Activated effector memory CD4-positive, alpha-beta T cell treated with Interleukin-2 at 50 U/mL for 16 hours (primary cell): Measurements from ENCODE around the gene SYCP2.
A peak's percentile ranks its signal among the peaks of the same experiment; 100 is the strongest.
"Not testable (repeated sequence)": the region's sequence is repeated elsewhere in the genome, so short reads cannot be mapped to it uniquely, and the experiment has no call there.

Experiments
- DNase-seq: peaks from one replicate; pipeline ENCODE4 v3.0.0-alpha.2; 2020

Gene SYCP2, protein sequence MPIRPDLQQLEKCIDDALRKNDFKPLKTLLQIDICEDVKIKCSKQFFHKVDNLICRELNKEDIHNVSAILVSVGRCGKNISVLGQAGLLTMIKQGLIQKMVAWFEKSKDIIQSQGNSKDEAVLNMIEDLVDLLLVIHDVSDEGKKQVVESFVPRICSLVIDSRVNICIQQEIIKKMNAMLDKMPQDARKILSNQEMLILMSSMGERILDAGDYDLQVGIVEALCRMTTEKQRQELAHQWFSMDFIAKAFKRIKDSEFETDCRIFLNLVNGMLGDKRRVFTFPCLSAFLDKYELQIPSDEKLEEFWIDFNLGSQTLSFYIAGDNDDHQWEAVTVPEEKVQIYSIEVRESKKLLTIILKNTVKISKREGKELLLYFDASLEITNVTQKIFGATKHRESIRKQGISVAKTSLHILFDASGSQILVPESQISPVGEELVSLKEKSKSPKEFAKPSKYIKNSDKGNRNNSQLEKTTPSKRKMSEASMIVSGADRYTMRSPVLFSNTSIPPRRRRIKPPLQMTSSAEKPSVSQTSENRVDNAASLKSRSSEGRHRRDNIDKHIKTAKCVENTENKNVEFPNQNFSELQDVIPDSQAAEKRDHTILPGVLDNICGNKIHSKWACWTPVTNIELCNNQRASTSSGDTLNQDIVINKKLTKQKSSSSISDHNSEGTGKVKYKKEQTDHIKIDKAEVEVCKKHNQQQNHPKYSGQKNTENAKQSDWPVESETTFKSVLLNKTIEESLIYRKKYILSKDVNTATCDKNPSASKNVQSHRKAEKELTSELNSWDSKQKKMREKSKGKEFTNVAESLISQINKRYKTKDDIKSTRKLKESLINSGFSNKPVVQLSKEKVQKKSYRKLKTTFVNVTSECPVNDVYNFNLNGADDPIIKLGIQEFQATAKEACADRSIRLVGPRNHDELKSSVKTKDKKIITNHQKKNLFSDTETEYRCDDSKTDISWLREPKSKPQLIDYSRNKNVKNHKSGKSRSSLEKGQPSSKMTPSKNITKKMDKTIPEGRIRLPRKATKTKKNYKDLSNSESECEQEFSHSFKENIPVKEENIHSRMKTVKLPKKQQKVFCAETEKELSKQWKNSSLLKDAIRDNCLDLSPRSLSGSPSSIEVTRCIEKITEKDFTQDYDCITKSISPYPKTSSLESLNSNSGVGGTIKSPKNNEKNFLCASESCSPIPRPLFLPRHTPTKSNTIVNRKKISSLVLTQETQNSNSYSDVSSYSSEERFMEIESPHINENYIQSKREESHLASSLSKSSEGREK (N-terminal part only)

DNA sequence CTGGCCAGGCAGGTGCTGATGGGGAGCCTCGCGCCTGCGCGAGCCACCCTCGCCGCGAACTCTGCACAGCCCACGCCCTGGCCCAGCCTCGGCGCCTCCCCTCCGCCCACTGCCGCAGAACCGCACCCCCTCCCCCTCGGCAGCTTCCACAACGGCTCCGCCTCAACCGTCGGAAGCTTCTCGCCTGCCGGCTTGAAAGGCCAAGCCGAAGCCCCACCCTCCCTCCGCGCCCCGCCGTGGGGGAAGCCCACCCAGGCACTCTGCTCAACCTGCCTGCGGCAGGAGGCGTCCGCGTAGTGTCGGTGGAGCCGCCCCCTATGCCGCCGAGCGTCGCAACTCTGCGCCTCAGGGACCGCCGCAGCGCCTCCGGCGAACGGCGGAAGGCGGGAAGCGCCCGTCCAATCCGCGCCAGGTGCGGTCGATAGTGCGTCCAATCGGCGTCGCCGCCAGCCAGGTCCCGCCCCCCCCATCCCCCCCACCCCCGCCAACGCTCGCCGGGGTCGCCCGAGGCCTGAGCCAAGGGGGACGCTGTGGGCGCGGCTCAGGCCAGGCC lies at the start of gene SYCP2:
SYCP2 (minus strand) TSS at position 342 of the 553 bp plus-strand sequence. CDS start 11,224 bp downstream, outside the sequence.
- peak; percentile 60 for DNase-seq

DNA sequence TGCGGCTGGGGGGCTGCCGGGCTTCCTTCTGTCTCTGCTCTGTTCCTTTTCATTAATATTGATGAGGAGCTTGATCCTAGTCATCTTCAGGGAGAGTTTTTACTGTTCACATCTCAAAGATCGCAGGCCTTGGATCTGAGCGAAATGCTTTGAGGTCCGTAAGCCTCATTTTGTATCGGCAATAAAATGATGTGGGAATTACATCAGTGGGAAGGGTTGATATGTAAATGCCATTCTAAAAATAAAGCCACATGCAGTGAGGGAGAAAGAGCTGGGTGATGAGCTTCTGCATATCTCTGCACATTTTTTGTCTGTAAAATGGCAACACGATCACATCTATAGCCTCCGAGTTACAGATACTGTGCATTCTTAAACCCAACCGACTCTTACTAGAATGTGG lies 49.6 kb upstream of the SYCP2 start:
- DNase-seq, result no peak

DNA sequence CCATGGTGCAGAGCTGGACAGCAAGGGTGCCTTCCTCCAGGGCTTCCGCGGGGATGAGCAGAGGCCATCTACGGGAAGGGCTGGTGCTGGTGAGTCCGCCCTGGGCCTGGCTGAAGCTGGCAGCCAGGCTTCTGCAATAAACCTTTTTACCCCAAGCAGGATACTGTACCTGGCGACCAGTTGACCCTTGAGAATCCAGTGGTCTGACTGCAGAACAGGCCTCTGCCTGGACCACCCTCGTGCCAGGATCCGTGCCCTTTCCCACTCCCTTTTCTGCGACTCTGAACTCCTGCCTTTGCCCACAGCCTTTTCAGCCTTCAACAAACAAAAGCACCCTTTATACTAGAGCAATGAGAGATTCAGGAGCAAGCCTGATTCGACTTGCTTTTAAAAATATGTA lies 43.6 kb upstream of the SYCP2 start:
- DNase-seq, result no peak

DNA sequence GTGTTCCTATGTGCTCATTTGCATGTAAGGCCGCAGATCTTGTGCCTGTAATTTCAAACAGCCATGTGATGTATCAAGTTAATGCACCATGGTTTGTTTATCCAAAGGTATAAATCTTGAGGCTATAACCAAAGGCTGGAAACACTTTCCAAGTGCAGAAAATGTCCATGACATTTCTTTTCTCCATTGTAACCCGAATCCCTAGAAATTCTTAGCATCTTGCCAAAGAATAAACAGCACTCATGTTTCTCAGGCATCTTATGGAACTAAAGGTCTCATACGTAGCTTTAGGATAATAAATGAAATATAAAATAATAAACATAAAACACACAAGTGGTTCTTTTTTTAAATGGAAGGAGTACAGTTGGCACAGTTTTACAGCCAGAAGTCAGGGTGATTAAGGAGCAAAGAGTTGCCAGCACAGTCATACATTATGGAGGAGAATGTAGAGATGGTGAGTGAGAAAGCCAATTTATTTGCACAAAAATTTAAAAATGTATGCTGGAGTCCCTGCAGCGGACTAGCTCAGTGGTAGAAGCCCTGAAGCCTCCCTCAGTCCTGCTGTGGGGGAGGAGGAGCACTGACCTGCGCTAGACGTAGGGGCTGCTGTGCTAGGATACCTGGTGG lies 42.8 kb upstream of the SYCP2 start:
- no peak for DNase-seq

DNA sequence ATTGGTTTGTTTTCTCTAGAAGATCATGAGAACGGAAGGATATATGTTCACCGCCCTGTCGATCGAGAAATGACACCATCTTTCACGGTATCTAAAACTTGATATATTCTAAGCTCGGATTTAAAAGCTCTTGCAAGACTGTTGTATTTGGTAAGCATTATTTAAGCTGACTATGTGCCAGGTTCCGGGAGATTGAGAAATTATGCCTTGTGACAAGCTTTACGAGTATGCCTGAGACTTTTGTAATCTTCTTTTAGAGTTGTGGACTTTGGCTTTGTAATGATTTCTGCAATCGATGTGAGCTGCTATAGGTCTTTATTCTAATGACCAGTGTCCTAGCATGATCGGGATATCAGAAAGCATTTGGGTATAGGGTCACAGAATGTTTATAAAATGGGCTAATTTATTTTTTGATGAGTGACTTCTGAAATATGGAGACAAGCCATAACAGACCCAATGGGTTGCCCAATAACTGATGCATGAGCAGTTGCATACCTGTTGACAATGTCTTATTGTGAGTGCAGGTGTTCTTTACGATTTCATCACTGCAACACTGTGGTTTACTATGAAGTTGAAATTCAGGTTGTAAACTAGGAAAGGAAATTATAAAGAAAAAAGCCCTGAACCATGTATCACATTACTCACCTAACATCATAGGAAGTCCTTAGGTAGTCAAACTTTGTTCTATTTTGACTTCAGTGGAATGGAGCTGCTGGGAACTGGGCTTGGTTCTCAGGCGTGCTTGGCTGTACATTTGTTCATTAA lies 38.8 kb upstream of the SYCP2 start:
- DNase-seq, result no peak

DNA sequence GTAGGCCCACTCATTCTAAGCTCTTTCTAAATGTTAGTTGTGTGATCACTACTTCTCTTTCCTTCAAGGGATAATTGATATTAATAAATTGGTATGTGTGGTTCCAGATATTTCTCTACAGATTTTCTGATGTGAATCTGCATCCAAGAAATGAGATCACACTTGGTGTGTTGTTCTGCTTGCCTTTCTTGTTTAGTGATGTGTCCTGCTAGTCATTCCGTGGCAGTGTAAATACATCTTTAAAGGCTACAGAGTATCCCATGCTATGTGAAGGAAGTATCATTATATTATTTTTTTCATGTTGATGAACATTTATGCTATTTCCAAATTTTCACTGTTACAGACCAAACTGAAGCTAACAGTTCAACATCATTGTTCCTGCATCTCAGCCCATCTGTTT lies 38.0 kb upstream of the SYCP2 start:
- DNase-seq, result no peak

DNA sequence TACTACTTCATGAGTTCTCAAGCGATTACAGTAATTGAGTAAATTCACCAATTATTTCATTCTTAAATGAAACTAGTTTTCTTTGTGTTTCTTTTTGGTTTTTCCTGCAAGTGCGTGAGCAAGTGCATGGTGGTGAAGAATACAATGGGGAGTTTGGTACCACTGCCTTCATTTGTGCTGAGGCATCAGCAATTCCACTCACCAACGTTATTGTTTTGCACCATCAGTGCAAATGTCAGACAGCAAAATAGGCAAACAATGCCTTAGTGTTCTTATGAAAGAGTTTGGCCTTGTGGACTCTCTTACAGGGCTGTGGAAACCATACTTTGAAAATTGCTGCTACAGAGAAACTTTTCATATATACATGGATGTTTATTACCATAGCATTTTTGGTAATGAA lies 33.0 kb upstream of the SYCP2 start:
- DNase-seq, result no peak

DNA sequence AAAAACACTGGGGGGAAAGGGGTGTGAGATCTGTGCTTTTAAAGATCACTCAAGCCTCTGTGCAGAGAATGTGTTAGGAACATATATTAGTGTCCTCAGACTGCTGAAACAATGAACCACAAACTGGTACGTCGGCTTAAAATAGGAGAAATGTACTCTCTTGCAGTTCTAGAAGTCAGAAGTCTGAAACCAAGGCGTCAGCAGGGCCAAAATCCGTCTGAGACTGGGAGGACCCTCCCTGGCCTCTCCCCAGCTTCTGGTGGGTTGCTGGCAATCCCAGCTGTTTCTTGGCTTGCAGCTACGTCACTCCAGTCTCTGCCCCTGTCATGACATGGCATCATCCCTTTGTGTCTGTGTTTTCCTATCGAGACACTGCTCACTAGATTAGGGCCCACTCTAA lies 28.7 kb upstream of the SYCP2 start:
- no peak for DNase-seq

DNA sequence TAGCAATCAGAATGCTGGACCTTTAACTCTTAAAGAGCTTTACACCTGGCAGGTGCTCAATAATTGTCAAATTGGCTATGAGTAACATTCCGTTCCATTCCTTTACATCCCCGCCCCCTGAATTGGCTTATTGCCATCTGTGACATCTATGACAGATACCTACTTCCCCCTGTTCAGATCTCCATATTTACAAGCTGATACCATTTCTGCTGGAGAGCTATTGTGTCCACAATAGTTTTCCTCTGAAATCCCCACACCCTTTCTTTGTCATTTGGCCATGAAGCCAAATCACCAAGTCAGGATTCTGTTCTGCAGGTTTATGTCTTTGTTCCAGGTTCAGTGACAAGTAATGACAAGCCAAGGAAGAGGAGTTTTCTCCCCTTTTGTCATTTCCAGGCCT lies 28.0 kb upstream of the SYCP2 start:
- no peak for DNase-seq

DNA sequence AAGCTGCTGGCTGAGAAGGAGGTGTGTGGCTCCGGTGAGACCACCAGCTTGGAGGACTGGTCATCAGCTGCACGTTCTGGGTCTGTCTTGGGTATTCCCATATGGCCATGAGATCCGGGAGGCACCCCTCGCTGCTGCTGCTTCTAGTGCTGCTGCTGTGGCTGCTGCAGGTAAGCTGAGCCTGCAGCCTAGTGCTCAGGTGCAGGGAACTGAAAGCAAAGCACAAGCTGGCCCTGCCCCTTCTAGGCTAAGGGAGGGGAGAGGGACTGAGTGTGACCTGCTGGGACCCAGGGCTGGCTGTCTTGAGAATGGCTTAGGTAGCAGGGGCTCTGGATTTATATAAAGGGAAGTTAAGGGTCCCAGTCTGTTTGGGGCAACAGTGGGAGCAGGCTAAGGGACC lies 25.2 kb upstream of the SYCP2 start:
- DNase-seq, result no peak

DNA sequence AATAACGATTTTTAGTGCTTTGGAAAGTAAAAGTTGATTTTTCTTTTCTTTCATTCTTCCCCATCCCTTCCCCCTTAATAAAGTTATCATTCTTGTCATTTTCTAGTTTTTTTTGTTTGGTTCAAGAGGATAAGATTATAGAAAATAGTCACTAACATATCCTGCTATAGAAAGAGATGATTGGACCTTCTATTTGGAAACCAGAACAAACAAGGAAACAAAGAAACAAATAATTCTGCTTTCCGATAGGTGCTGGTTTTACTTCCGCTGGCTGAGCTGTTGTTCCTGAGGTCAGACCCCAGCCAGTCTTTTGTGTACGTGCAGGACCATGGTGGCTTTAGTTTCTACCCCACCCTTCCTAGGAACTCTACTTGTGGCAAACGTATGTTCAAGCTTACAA lies 24.7 kb upstream of the SYCP2 start, which contains the start of gene CDH26:
CDH26 (plus strand) TSS at position 301 of the 400 bp plus-strand sequence. CDS start 304 bp downstream, outside the sequence.
- DNase-seq, result no peak

DNA sequence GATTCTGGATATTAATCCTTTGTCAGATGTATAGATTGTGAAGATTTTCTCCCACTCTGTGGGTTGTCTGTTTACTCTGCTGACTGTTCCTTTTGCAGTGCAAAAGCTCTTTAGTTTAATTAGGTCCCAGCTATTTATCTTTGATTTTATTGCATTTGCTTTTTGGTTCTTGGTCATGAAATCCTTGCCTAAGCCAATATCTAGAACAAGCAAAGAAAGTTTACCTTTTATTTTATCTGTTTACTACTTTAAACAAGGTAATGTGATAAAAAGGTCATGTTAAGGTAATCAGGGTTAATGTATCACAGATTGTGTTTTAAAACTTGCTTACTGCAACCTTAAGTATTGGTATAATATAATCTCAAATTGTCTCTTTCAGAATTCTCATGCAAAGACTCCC lies 24.1 kb upstream of the SYCP2 start:
- not testable (repeated sequence) for DNase-seq

DNA sequence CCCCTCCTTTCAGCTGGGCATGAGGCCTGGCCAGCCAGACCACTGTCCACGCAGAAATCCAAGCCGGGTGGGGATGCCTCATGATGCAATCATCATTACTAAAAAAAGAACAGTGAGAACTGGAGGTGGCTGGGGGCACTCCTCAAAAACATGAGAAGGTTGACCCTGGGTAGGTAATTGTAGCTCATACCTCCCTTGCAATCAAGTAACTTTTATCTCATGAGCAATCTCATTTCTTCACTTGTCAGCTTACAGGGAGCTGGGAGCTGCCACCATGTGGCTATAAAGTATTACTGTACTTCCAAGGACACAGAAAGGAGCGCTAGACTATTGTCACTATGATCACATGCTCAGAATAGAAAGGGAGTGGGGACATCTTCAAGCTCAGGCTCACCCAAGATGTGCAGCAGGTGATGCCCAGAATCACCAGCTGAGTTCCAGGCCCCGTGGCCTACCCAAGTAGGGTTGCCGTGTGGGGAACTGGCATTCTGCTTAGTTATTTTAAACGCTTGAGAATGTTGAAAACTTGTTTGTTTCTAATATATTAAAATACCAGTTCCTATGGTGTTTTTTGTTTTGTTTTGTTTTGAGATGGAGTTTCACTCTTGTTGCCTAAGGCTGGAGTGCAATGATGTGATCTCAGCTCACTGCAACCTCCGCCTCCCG lies 21.8 kb upstream of the SYCP2 start:
- no peak for DNase-seq

DNA sequence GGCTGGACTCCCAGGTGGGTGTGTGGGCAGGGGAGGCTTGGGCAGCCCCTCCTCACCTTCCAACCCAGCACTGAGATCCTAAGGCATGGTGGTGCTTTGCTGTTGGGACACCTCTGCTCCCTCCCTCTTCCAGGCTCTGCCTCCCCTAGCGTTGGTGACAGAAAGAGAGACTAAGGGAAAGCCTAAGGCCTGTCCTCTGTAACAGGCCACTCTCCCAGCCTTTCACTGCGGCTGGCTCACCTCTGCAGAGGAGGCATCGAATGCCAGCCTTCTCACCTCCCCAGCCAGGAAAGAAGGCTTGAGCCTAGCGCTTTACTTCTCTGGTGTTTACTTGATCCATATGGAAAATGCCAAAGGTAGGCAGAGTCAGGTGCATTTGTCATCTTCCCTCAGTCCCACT lies 21.3 kb upstream of the SYCP2 start:
- no peak for DNase-seq

DNA sequence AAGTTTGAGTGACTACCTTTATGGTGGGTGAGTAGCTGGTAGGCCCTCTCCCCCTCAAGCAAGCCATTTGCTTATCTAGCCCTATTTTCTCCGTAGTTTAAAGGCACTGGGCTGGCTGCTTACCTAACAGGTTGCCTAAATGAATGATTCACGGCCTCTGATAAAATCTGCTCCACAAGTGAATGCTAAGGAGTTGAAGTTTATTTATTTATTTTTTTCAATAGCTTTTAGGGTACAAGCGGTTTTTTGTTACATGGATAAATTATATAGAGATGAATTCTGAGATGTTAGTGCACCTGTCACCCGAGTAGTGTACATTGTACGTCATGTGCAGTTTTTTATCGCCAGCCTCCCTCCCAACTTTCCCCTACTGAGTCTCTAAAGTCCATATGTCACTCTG lies 16.5 kb upstream of the SYCP2 start:
- no peak for DNase-seq

DNA sequence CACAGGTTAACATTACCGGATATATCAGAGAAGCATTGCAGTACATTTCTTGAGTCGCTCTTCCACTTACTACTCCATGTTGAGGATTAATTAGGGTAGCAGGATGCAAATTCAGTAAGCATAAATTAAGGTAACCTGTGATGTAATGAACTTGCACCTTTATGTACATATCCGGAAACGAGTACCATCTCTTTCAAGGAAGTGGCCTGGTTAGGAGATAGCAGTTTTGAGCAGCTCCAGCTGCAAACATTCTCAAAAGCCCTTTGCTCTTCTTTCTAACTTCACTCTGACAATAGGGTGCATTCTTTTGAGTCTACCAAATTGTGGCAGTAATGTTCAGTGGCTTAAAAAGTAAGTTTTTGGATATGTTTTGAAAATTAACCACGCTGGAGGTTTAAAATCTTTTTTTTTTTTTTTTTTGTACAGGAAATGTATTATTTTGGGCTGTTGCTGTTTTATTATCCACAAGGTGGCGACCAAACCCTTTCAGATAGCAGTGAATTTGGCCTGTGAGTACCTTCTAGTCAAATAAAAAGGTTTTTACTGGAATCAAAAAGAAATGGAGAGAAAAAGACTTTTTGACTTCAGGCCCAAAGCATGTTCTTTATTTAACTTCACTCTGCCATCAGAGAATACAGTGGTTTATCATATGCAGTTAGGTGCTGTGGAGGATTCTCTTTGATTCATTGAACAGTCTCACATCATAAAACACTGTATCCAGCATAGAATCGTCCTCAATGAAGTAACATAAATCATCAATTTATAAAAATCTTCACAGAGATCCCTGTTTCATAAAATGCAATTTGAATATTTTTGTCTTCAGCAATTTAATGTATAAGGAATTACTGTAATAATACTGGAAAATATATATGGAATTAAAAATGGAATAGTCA lies 15.6 kb upstream of the SYCP2 start:
- no peak for DNase-seq

DNA sequence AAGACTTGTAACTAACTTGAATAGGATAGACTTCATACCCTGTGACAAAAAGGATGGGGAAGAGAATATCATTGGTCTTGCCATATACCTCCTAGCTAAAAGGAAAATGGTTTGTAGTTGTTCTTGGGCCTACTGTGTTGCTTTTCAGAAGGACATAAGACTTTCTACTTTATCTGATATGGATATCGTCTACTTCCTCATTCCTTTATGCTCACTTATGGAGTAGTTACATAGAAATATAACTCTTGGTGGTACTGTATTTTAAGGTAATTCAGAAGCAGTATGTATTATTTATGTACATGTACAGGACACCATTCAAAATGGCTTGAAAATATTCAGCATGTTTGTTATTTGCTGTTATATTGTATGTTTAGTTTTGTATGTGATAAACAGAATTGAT lies 14.8 kb upstream of the SYCP2 start:
- no peak for DNase-seq

DNA sequence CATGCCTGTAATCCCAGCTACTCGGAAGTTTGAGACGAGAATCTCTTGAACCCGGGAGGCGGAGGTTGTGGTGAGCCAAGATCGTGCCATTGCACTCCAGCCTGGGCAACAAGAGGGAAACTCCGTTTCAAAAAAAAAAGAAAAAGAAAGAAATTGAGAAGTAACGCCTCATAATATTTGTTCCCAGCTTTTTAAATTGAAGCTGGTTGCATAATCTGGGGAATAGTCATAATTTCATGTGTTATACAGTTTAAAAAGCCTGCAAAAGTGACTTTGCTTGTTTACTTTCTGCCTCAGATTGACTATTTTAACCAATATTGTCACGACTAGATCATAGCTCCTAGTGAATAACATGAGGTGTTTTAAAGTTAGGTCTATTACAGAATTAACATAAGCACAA lies 13.9 kb upstream of the SYCP2 start:
- no peak for DNase-seq

DNA sequence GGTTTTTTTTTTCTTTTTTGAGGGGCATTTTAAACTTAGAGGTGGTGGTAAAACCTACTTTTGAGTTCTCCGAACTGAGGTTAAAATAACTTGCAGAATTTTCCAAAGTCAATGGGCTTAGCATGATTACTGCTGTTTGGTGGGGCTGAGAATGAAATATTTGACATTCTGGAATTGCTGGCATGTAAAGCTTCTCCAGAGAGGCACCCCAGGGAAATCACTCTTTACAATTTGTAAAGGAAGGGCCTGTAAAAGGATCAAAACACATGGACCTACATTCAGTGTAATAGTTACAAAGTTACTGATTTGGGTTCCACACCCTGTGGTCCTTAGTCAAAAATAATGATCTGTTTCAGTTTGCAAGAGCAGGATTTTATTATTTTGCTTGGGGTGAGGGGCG lies 12.3 kb upstream of the SYCP2 start:
- DNase-seq, result no peak

DNA sequence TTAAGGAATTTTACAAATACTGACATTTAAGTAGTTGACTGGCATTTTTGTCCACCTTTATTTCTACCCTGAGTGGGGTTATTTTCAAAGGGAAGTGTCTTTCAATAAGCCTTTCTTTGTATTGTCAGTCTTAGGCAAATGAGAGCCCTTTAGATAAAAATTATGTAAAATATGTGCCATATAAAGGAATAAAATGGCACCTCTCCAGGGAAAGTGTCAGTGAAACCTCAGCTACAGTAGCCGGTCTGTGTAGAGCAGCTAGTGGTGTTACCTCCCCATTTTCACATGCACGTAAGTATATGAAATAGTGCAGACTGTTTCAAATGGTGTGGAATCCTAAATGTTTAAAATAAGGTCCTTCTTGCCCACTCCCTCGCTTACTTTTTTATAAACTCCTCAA lies 11.7 kb upstream of the SYCP2 start:
- no peak for DNase-seq
